Renal cortex interstitium (tissue), 11 donors: ENCODE data around the gene TMIGD1. TPM values are rescaled to one million over a fixed set of nuclear protein-coding genes. Genes with fewer than 3 reads are reported as not detected.
"Not testable (repeated sequence)": the region's sequence is repeated elsewhere in the genome, so short reads cannot be mapped to it uniquely, and the experiment has no call there.

ENCODE experiments used
- DNase-seq, 11 donors: peaks; one replicate each; pipeline ENCODE4 v3.0.0-alpha.2; 2013; ENCODE audit warnings: low read depth in 9 of 11, low spot score in 4 of 11; ENCODE audit errors: extremely low read depth in 1 of 11
- polyA plus RNA-seq, 3 donors: library from polyadenylated mRNA; unstranded; fragments of 120-200 nt; gene quantifications; one replicate each; pipeline ENCODE4 v1.2.1, GENCODE V29; 2013; ENCODE audit not compliant: insufficient read length in 3 of 3

The TMIGD1 gene
- polyA plus RNA-seq, 3 donors = 0.56 to 0.64 (median 0.59) TPM

DNA sequence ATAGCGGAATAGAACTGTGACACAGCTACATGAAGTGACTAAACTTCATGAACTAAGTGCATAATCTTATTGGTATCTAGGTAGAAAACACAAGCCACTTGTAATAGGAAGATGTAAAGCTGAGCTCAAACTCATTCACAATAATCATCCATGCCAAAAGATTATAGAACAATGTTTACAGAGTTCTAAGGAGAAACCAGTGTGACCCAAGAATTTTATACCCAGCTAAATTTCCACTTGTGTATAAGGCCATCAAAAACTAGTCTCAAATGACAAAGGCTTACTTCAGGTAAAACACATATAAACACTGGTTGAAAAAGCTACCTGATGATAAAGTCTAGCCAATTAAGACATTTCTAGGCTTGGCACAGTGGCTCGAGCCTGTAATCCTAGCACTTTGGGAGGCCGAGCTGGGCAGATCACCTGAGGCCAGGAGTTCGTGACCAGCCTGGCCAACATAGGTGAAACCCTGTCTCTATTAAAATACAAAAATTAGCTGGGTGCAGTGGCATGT is 28.0 kb upstream of the TMIGD1 start:
- no peak for DNase-seq

DNA sequence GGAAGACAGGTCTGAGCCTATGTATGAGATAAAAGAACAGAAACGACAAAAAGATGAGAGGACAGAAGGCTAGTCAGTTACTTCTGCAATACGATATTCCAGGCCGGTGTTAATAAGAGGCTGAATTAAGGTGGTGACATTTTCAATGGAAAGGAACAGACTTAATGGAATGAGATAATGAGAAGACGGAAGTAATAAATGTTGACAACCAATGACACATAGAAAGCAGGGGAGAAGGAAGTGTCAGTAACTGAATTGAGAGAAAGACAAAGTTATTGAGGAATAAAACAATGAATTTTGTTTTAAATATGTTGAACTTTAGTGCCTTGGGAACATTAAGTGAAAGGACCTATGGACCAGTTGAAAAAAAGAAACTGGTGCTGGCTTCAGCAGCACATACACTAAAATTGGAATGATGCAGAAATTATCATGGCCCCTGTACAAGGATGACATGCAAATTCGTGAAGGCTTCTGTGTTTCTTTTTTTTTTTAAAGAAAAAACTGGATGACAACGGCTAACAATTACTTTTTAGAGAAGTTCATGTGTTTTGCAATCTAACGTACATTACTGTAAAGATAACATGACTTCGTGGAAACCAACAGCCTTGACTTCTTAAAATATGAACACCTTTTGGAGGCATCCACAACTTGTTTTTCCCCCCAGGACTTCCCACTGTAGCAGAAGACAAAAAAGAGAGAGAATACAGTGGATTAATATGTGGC is 26.4 kb upstream of the TMIGD1 start:
- no peak for DNase-seq

DNA sequence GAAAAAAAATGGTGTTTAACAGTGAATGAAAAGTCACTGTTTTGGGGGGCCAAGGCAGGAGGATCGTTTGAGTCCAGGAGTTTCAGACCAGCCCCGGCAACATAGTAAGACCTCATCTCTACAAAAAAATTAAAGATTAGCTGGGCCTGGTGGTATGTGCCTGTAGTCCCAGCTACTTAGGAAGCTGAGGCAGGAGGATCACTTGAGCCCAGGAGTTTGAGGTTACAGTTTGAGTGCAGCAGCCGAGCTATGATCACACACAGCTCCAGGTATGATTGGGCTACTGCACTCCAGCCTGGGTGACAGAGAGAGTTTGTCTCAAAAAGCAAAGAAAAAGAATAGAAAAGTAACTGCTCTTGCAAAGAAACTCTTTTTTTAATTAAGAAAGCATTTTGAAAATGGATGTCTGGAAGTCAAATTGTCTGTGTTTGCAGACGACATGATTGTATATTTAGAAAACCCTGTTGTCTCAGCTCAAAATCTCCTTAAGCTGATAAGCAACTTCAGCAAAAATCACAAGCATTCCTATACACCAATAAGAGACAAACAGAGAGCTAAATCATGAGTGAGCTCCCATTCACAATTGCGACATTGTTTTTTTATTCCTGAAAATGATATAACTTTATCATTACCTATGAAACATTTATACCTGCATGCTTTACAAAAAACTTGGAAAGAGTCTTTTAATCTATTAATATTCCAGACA is 24.4 kb upstream of the TMIGD1 start:
- DNase-seq = no peak

DNA sequence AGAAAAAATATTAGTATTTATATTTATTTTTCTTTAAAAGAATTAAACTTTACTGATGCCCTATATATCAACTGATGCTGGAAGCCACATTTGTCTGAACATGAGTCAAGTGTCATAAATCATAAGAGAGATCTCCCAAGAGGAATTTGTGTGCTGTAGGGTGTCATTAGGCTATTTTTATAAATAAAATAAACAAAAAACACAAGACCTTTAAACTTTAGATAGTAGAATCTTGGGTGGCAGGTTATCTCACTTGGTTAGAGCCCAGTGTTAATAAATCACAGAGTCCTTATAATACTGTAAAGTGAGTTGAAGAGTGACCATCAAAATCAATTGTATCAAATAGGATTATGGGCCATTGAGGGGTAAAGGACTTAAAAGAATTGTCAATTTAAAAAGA is 23.6 kb upstream of the TMIGD1 start:
- no peak for DNase-seq

DNA sequence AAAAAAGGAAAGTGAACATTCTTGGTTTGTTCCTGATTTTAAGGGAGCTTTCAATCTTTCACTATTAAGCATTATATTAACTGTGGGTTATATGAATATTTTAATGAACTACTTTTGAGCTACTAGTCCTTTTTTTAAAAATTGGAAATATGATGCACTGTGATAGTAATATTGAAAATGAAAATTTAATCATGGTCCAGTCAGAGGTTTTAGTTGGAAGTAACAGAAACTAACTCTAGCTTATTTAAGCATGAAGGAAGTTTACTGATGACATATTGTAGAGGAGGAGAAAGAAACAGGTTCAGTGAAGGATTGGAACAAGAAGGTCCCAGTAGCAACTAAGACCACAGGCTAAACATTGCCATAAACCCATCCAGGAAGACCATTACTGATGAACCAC is 20.8 kb upstream of the TMIGD1 start:
- no peak for DNase-seq

DNA sequence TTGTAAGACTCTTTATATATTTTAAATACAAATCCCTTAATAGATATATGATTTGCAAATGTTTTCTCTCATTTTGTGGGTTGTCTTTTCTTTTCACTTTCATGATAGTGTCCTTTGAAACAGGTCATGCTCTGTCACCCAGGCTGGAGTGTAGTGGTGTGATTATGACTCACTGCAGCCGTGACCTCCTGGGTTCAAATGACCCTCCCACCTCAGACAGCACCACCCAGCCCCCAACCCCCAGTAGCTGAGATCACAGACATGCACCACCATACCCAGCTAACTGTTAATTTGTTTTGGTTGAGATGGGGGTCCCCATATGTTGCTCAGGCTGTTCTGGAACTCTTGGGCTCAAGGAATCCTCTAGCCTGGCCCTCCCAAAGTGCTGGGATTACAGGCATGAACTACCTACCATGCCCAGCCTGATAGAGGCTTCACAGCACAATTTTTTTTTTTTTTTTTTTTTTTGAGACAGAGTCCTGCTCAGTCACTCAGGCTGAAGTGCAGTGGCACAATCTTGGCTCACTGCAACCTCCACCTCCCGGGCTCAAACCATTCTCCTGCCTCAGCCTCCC is 18.5 kb upstream of the TMIGD1 start:
- DNase-seq = no peak

DNA sequence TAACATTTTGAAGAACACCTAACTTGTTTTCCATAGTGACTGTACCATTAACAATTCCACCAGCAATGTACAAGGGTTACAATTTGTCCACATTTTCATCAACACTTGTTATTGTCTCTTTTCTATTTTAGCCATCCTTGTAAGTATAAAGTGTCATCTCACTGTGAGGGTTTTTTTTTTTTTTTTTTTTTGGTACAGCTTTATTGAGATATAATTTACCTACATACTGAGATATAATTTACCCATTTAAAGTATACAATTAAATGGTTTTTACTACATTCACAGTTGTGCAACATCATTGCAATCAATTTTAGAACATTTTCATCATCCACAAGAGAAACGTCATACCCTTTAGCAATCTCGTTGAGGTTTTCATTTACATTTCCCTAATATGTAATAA is 17.9 kb upstream of the TMIGD1 start:
- no peak for DNase-seq

DNA sequence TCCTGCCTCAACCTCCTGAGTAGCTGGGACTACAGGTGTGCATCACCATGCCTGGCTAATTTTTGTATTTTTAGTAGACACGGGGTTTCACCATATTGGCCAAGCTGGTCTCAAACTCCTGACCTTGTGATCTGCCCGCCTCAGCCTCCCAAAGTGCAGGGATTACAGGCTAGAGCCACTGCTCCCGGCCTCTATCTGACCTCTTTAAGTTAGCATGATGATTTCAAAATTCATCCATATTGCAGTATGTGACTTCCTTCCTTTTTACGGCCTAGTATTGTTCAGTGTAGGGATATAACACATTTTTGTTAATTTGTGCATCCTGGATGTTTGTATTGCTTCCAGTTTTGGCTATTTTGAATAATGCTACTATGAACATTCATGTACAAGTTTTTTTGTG is 17.4 kb upstream of the TMIGD1 start:
- not testable (repeated sequence) for DNase-seq

DNA sequence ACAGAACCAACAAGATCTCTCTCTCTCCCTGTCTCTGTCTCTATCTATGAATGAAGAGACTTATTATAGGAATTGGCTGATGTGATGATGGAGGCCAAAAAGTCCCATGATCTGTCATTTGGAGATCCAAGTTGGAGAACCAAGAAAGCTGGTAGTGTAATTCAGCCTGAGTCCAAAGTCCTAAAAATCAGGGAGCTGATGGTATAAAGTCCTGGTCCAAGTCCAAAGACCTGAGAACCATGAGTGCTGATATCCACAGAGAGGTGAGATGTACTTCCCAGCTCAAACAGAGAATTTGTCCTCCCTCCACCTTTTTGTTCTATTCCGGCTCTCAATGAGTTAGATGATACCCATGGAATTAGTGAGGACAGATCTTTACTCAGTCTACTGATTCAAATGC is 15.4 kb upstream of the TMIGD1 start:
- no peak for DNase-seq

DNA sequence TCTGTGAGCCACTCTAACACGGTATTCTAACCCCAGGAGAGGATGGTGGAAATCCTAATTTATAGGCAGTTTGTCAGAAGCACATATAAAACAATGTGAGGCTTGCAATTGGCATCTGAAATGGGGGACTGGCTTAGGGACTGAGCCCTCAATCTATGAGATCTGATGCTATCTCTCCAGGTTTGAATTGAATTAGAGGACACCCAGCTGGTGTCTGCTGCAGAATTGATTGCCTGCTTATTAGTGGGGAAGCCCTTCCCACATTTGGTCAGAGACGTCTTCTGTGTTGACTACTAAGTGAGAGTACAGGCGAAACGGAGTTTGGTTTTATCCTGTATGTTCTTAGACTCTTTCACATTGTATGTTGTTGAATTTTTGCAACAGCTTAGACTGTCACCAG is 13.6 kb upstream of the TMIGD1 start:
- DNase-seq = no peak

DNA sequence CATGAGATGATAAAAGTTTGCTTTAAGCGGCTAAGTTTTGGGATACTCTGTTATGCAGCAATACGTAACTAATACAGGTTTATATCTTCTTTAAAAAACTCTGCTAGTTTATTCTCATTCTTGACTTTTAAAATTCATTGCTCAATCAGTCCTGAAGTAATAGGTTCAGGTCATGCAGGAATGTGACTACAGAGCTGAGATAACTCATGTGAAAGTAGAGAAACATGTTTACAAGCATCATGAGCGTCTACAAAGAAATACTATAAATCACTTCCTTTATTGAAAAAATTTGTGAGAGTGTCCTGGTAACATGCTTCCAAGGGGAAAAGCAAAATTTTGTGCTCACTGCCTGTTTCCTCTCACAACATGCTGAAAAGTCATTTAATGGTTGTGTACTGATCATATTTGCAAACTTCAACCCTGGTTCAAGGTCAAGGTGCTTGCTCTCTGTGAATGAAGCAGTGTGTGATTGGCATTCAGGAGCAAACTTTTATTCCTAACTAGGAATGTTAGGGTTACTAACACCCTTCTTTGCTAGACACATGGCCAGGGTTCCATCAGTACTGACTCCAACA is 12.5 kb upstream of the TMIGD1 start:
- DNase-seq = no peak

DNA sequence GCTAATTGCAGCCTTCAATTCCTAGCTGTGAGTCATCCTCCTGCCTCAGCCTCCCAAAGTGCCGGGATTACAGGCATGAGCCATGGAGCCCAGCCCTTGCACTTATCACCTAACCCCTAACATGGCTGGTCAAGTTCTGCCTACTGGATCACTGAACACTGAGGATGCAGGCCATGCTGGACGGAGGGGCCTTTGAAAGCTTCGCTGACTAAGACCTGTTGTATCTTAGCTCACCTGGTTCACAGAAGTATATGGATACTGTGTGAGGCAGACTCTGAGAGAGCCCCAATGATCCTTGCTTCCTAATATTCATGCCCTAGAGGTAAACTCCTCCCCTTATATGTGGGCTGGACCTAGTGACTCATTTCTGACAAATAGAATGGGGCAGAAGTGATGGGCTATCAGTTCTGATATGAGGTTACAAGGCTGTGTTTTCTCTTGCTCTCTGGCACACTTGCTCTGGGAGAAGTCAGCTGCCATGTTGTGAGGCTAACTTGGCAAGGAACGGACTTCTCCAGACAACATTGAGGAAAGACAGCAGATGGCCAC is 11.7 kb upstream of the TMIGD1 start:
- DNase-seq = no peak

DNA sequence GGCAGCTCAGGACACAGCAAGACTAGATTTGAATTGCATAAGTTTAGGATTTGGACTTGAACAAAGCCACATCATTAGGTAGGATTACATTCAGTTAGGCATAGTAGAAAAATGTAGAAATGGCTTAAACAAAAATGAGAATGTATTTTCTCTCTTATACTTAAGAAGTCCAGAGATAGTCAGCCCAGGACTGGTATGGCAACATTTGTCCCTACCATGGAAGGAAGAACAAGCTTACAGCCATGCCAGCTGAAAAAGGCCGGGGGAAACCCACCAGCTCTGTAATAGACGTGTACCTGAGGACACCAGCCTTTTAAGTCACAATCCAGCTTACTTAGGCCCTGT is 11.2 kb upstream of the TMIGD1 start:
- DNase-seq = no peak

DNA sequence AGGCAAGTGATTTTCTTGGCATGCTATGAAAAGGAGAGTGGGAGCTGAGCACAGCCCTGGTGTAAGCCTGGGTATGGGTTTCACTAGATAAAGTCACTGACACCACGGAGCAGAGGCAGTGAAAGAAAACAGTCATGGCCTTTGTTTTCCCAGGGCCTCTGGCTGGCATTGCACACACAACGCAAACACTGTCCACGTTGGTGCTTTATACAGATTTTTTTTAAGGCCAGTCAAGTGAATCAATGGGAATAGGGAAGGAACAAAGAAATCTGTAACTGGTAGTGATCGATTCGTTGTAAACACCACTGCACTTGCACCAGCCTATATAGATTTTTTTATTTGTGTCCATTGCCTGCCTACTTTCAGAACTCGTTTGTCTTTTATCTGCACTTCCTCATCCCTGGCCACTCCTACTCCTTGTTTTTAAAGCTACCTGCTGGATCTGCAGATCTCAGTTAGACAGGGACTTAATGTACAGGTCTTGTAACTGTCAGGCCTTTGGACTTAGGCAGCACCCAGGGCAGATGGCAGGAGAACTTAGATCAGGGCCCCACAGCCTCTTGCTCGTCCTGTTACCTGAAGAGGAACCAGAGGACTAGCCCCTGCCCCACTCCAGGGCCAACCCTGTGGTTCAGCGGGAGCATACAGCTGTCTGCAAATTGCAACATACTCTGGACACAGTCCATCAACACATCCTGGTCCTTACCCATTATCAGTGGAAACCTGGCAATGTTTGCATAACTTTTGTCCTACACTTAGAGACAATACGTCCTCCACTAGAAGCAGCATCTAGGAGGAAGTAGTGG is 10.6 kb upstream of the TMIGD1 start:
- DNase-seq = peak in 3 of 11 donors; percentile 31 to 48 (median 39)

DNA sequence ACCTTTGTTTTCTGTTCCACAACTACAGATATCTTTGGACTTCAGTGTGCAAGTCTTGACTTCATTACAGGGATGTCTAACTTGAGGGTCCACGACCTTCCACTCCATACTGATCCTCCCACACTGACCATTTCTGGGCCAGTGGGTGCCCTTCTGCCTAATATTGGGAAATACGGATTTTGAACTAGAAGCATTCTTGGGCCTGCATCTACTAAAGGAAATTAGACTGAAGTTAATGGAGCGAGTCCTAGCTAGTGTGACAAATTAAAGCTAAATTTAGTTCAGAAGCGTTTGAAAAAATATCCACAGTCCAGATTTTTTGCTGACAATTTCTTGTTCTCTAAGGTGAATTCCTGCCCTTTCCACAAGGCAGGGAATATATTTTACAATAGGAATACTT is 9.9 kb upstream of the TMIGD1 start:
- DNase-seq = peak in 3 of 11 donors; percentile 22 to 23 (median 22)

DNA sequence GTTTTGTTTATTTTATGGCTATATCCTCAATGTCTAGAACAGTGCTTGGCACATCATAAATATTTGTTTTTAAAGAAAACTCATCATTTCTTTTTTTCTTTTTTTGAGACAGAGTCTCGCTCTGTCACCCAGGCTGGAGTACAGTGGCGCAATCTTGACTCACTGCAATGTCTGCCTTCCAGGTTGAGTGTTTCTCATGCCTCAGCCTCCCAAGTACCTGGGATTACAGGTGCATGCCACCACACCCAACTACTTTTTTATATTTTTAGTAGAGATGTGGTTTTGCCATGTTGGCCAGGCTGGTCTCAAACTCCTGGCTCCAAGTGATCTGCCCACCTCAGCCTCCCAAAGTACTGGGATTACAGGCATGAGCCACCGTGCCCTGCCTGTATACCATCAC is 9.4 kb upstream of the TMIGD1 start:
- DNase-seq = not testable (repeated sequence)

DNA sequence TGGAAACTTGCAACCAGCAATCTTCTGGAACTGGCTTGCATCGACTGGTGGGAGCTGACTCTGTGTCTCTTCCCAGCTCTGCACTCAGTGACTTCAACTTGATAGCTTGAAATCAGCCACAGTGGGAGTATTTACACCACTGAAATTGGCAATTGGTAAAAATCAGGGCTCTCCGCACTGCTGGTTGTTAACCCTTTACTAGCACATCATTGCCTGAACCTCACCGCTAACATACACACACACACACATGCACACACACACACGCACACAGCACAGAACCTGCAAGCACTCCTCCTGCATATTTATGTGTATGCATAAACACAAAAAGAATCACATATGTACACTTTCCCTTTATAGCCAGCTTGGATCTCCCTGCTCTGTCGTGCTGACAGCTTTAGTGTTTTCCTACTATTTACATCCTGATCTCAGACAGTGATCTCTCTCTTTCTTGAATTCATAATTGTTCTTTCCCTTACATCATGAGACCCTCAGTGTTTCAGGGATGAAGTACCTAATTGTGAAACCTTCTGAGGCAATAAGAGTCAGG is 7.9 kb upstream of the TMIGD1 start:
- DNase-seq = no peak

DNA sequence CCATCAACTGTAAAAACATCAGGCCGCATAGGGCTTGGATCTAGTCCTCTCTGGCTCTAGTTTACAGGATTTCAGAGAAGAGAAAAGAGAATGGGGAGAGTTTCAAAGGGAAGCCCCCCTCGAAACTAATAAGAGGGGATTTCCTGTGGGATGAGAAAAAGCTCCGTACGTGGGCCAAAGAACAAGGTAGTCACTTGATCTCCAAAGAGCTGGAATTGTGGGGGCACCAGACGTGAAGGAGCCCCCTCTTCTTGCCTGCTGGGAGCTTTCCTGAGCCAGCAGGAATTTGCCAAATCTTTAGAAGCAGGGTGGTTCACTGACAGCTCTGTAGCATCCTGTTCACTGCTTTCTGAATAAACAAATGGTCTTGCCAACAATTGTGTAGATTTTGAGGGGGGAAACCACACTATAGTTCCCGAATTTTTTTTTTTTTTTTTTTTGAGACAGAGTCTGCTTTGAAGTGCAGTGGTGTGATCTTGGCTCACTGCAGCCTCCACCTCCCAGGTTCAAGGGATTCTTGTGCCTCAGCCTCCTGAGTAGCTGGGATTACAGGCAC is 7.0 kb upstream of the TMIGD1 start:
- DNase-seq = no peak
